IPS-20b (cell line): ENCODE measurements around the gene ALCAM.

Experiments
- H3K27ac ChIP-seq: one replicate; pipeline ENCODE4 v1.5.1; 2013; ENCODE audit warnings: low read length
- H3K27me3 ChIP-seq: 2 replicates; pipeline ENCODE4 v1.6.1; 2013; ENCODE audit warnings: mild to moderate bottlenecking, low read length, inconsistent platforms; ENCODE audit not compliant: insufficient read depth
- H3K36me3 ChIP-seq: 2 replicates; pipeline ENCODE4 v1.6.1; 2013; ENCODE audit warnings: low read depth, mild to moderate bottlenecking, inconsistent platforms, low read length, moderate library complexity; ENCODE audit not compliant: insufficient read depth
- H3K4me1 ChIP-seq: 2 replicates; pipeline ENCODE4 v1.6.1; 2013; ENCODE audit warnings: mild to moderate bottlenecking, control low read depth, inconsistent platforms, low read length, moderate library complexity; ENCODE audit not compliant: insufficient read depth
- H3K4me3 ChIP-seq: 2 replicates; pipeline ENCODE4 v1.5.1; 2013; ENCODE audit warnings: mild to moderate bottlenecking, low read length, inconsistent platforms
- H3K9ac ChIP-seq: 2 replicates; pipeline ENCODE4 v1.6.1; 2013; ENCODE audit warnings: low read depth, mild to moderate bottlenecking, inconsistent platforms, low read length, moderate library complexity
- H3K9me3 ChIP-seq: 2 replicates; pipeline ENCODE4 v1.6.1; 2013; ENCODE audit warnings: mild to moderate bottlenecking, low read depth, low read length, inconsistent platforms; ENCODE audit not compliant: insufficient read depth

Gene ALCAM

DNA sequence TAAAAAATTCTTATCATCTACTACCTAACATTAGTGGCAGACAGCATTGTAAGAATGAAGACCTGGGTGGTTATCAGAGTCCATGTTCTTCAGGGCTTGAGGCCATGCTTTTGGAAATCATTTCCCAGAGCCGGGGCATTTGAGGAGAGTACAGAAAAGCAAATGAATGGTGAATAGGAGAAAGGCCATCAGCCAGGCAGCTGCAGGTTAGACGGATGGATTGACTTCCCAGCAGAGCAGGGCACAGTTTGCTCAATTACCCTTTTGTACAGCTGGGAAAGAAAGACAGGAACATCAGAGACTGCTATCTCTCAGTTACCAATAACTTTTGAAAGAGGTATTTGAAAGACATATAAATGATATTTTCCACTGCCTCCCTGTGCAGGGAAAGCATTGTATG is 135.6 kb downstream of the ALCAM start:
- no peaks in the 10 kb centered on the region for H3K27me3 ChIP-seq
- no peaks in the 10 kb centered on the region for H3K9me3 ChIP-seq
- H3K36me3 ChIP-seq: no peaks in the 10 kb centered on the region
- H3K9ac ChIP-seq: no peak overlapping the region
- H3K27ac ChIP-seq: no peak overlapping the region
- H3K4me3 ChIP-seq: no peak overlapping the region
- H3K4me1 ChIP-seq: peaks cover 7% of the 10 kb centered on the region; the same call in 1 of the 2 replicates

DNA sequence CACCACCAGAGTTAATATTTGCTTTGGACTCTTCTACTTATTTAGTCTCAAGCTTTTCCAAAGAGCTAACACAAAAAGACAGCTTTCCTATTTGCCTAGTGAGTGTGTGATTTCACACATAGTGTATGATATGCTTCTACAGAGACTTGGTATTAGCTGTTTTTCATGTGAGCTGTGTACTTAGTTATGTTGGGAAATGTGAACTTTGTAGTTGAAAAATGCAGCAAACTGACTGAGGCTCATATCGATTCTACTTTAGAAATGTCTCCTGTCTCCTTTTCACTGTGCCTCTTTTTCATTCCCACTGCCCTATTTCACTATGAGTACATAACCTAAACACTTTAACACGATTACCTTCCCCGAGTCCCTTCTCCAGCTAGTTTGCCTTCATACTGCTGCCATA is 136.5 kb downstream of the ALCAM start:
- no peaks in the 10 kb centered on the region for H3K27me3 ChIP-seq
- no peaks in the 10 kb centered on the region for H3K9me3 ChIP-seq
- no peak overlapping the region for H3K9ac ChIP-seq
- no peak overlapping the region for H3K27ac ChIP-seq
- no peaks in the 10 kb centered on the region for H3K36me3 ChIP-seq
- H3K4me3 ChIP-seq: no peak overlapping the region
- H3K4me1 ChIP-seq: peaks cover 11% of the 10 kb centered on the region; the same call in 1 of the 2 replicates

DNA sequence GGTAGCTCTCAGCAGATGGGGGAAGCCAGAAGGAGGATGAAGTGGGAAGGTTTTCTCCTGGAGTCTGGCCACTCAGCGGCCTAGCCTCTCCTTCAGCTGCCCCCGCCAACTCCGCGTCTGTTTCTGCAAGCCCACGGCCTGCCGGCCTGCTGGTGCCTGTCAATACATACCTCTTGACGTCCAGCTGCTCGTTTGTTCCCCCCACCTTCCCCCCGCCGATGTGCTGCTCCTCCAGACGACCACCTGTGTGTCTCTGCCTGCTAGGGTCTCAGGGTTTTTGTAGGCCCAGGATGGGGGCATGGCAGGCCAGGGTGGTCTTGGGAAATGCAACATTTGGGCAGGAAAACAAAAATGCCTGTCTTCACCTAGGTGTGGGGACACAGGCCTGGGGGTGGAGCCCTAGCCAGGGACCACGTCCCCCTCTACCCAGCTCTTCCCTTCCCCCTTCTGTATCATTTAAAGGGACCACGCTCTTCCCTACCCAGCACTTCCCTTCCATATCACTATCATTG is 137.8 kb downstream of the ALCAM start:
- Histone ChIP-seq H3K27me3 (no peaks in the 10 kb centered on the region), H3K4me1 (peaks cover 11% of the 10 kb centered on the region; the same call in 1 of the 2 replicates), H3K4me3 (no peak overlapping the region), H3K9ac (no peak overlapping the region), H3K36me3 (no peaks in the 10 kb centered on the region), H3K9me3 (no peaks in the 10 kb centered on the region), H3K27ac (no peak overlapping the region)

DNA sequence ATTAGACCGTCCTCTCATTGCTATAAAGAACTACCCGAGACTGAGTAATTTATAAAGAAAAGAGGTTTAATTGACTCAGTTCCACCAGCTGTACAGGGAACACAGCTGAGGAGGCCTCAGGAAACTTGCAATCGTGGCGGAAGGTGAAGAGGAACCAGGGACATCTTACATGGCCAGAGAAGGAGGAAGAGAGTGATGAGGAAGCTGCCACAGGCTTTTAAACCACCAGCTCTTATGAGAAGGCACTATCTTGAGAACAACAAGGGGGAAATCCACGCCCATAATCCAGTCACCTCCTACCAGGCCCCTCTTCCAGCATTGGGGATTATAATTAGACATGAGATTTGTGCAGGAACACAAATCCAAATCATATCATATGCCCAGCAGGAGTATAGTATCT is 138.5 kb downstream of the ALCAM start:
- H3K36me3 ChIP-seq: no peaks in the 10 kb centered on the region
- H3K27ac ChIP-seq: no peak overlapping the region
- H3K4me1 ChIP-seq: peaks cover 12% of the 10 kb centered on the region; the same call in 1 of the 2 replicates
- no peaks in the 10 kb centered on the region for H3K27me3 ChIP-seq
- no peak overlapping the region for H3K4me3 ChIP-seq
- no peak overlapping the region for H3K9ac ChIP-seq
- H3K9me3 ChIP-seq: no peaks in the 10 kb centered on the region

DNA sequence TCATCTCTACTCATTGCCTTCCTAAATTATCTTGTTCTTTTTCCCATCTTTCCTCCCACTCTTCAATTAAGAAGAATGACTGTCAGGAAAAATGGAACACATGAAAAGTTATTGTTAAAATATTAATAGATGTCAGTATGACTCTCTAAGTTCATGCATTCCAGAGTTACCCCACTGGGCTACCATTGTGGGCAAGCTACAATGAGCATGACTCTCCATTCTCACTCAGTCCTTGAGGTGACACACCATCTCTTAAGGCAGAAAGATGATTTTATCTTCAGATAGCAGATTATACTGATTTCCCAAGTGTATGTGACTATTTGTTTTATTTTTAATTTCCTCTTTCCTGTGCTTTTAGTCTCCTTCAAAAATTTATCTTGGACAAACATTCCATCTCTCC is 144.3 kb downstream of the ALCAM start:
- H3K4me1 ChIP-seq: peaks cover 16% of the 10 kb centered on the region
- no peak overlapping the region for H3K27ac ChIP-seq
- no peaks in the 10 kb centered on the region for H3K9me3 ChIP-seq

DNA sequence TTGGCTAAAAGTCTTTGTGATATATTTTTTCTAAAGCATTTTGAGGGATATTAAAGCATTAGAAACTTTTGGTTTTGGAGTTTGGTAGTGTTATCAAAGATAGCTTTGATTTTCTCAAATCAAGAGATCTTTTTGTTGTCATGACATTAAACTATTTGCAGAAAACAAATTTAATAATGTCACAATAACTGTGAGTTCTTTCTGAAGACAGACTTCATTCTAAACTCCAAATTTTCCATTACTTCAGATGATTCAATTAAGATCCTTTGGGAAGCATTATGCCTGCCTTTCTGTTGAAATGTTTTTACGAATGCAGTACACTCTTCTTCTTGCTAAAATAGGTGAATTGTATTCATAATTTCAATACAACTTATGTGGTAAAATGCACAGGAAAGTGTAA is 145.4 kb downstream of the ALCAM start:
- Histone ChIP-seq H3K9ac (no peak overlapping the region), H3K4me1 (peaks cover 16% of the 10 kb centered on the region), H3K27me3 (no peaks in the 10 kb centered on the region), H3K36me3 (no peaks in the 10 kb centered on the region), H3K27ac (no peak overlapping the region), H3K4me3 (no peak overlapping the region), H3K9me3 (no peaks in the 10 kb centered on the region)

More for the DNA sequence above, 144.3 kb downstream of the ALCAM start:
- Histone ChIP-seq H3K36me3 (no peaks in the 10 kb centered on the region), H3K9ac (no peak overlapping the region), H3K27me3 (no peaks in the 10 kb centered on the region), H3K4me3 (no peak overlapping the region)

DNA sequence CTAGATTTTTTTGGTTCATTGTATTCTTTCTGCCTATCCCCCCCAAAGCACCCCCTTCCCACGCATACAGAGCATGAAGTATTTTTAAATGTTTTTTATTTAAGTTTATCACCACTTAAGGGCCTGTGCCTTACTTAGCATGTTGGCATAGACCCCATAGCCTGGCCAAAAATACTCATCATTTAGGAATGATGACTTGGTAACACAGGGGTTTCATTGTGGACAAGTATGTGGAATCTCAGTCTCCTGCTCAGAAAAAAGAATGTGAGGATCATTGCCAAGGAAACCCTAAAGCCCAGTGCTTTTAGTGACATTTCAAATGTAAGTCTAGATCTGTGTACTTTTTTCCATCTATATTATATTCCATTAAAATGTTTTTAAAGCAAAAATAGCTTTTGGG is 146.3 kb downstream of the ALCAM start:
- Histone ChIP-seq H3K9ac (no peak overlapping the region), H3K27me3 (no peaks in the 10 kb centered on the region), H3K4me3 (no peak overlapping the region), H3K9me3 (no peaks in the 10 kb centered on the region), H3K27ac (no peak overlapping the region), H3K4me1 (peaks cover 12% of the 10 kb centered on the region), H3K36me3 (no peaks in the 10 kb centered on the region)

DNA sequence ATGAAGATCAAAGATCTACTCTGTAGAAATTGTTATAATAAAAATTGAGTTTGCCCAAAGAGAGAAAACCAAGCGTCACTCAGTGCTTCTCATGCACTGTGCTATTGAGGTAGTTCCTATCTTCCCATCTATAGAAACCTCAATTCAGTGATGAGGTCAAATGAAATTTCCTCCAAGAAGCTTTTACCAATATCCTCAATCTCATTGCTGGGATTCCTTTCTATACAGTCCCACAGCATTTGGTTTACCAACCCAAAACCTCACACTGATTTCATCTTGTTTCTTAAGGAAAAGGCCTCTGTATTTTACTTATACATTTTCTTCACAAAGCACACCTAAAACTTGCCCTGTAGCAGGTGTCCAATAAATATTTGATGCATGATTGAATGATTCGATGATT is 147.2 kb downstream of the ALCAM start:
- H3K9me3 ChIP-seq: no peaks in the 10 kb centered on the region
- no peaks in the 10 kb centered on the region for H3K36me3 ChIP-seq
- H3K27me3 ChIP-seq: no peaks in the 10 kb centered on the region
- no peak overlapping the region for H3K27ac ChIP-seq
- H3K4me1 ChIP-seq: peaks cover 12% of the 10 kb centered on the region
- no peak overlapping the region for H3K9ac ChIP-seq
- no peak overlapping the region for H3K4me3 ChIP-seq

DNA sequence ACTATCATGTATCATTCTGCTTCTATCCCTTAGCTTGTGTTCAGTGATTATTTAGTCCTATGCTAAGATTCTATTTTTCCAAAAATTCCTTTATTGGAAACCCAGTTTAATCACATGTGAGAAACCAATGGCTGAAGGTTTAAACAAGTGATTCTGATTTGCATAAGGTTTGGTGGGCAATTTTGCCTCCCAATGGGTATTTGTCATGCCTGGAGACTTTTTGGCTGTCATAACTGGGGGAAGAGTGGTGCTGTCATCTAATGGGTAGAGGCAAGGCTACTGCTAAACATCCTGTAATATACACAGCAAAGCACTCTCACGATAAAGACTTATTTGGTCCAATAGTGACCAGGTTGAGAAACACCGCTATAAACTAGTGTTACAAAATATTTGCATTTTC is 148.7 kb downstream of the ALCAM start:
- H3K4me1 ChIP-seq: peaks cover 9% of the 10 kb centered on the region
- H3K27ac ChIP-seq: no peak overlapping the region
- H3K9me3 ChIP-seq: no peaks in the 10 kb centered on the region
- H3K36me3 ChIP-seq: no peaks in the 10 kb centered on the region
- no peaks in the 10 kb centered on the region for H3K27me3 ChIP-seq
- H3K4me3 ChIP-seq: no peak overlapping the region
- no peak overlapping the region for H3K9ac ChIP-seq

DNA sequence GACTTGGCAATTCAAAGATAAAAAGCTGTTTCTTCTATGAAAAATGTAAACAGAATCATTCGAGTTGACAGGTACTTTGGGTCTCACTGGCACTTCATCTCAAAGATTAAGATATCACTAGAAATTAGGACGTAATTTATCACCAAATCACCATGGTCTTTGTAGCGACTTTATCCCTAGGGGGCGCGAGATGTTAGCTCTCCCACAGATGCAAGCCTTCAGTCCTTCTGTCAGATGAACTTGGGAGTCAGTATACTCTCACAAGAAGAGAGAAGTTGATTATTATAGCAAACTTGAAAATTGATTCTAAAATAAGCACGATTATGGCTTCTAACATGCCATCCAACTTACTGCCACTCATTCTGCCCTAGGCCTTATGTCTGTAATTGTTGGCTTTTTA is 150.3 kb downstream of the ALCAM start:
- Histone ChIP-seq H3K27me3 (no peaks in the 10 kb centered on the region), H3K27ac (no peak overlapping the region), H3K4me3 (no peak overlapping the region), H3K9ac (no peak overlapping the region), H3K9me3 (no peaks in the 10 kb centered on the region), H3K4me1 (no peaks in the 10 kb centered on the region; the same call in 1 of the 2 replicates), H3K36me3 (no peaks in the 10 kb centered on the region)

DNA sequence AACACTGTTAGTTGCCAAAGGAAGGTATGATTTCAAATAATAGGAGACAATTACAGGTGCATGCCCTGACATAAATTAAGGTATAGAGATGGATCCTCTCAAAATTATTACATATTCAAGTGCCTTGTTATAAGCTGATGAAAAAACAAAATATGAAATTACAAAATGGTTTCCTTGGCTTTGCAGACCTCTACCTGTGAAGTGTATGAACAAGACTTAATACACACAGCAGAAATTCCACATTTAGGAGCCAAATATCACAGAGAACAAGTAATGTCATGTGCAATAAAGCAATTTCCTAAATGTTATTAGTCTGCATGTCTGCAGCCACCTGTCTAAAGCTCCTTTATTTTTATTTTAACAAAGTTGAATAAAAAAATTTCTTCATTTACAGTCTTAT is 151.5 kb downstream of the ALCAM start:
- Histone ChIP-seq H3K4me3 (no peak overlapping the region), H3K27me3 (no peaks in the 10 kb centered on the region), H3K9me3 (no peaks in the 10 kb centered on the region), H3K9ac (no peak overlapping the region), H3K4me1 (no peaks in the 10 kb centered on the region; the same call in 1 of the 2 replicates), H3K36me3 (no peaks in the 10 kb centered on the region), H3K27ac (no peak overlapping the region)

DNA sequence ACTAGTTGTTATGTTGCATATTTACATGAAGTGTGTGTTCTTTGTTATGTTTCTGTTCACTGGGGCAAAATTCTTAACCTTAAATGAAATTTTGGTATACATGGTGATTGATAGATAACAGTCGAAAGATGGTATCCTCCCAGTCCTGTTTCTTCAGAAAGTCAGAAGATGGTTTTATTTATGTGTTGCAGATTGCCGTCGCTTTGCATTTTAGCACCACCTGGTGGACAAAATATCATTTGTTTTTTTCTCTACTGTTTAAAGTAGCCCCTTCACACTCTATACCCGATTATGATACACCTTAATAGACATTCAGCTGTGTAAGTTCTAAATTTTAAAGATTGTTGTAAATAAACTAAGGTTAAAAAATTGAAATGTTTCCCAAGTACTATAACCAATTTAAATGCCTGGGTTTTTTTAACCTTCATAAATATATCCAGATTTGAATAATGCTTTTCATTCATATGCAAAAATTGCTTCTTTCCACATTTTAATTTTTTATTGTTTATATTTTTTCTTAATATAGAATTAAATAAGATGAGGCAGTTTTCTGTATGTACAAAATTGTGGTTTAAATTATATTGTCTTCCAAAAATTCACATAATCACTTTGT is 152.2 kb downstream of the ALCAM start:
- Histone ChIP-seq H3K27me3 (no peaks in the 10 kb centered on the region), H3K36me3 (no peaks in the 10 kb centered on the region), H3K27ac (no peak overlapping the region), H3K4me3 (no peak overlapping the region), H3K9ac (no peak overlapping the region), H3K9me3 (no peaks in the 10 kb centered on the region), H3K4me1 (no peaks in the 10 kb centered on the region)
